Hematopoietic multipotent progenitor cell treated with erythropoietin and hydrocortisone succinate and interleukin-3 and kit ligand, for 4 days (in vitro differentiated cells): Measurements from ENCODE around the gene TIE1.
"Not testable (repeated sequence)": the region's sequence is repeated elsewhere in the genome, so short reads cannot be mapped to it uniquely, and the experiment has no call there.

Experiments
- DNase-seq: peaks from one replicate; pipeline ENCODE4 v3.0.0-alpha.2; 2015

TIE1 gene

GRCh38 chr1:43363935-43364525 is 63.2 kb downstream of the TIE1 start:
- no peak for DNase-seq

- no peak for DNase-seq
These were observed 64.9 kb downstream of the TIE1 start for GRCh38 chr1:43365678-43366077.

- no peak for DNase-seq
These were observed 65.4 kb downstream of the TIE1 start for GRCh38 chr1:43366179-43366578.

- DNase-seq = no peak
These were observed 65.8 kb downstream of the TIE1 start for GRCh38 chr1:43366601-43367025.

- DNase-seq = peak; percentile 94
These were observed 66.5 kb downstream of the TIE1 start for GRCh38 chr1:43367026-43367903.

GRCh38 chr1:43367904-43368645 is 67.3 kb downstream of the TIE1 start, which contains the start of gene ELOVL1:
ELOVL1 (minus strand) TSS chr1:43368011; CDS start chr1:43365609, 2,402 bp downstream.
- peak; percentile 97 for DNase-seq

- no peak for DNase-seq
These were observed 67.9 kb downstream of the TIE1 start for GRCh38 chr1:43368646-43369020.

- not testable (repeated sequence) for DNase-seq
These were observed 69.0 kb downstream of the TIE1 start for GRCh38 chr1:43369779-43370178.

GRCh38 chr1:43370564-43370963 is 69.8 kb downstream of the TIE1 start:
- no peak for DNase-seq

GRCh38 chr1:43372172-43372571 is 71.4 kb downstream of the TIE1 start:
- no peak for DNase-seq
